Myocyte (in vitro differentiated cells): ENCODE results near the gene IL21. TPM values are rescaled to one million over a fixed set of nuclear protein-coding genes. Genes with fewer than 3 reads are reported as not detected.
A peak's percentile ranks its signal among the peaks of the same experiment; 100 is the strongest.

ENCODE experiments used
- DNase-seq: peaks from one replicate; pipeline ENCODE4 v3.0.0-alpha.2; 2012; ENCODE audit warnings: low read depth
- total RNA-seq: library from RNA; depleted of rRNA; stranded (reverse); fragments of >200 nt; gene quantifications from 2 replicates; pipeline ENCODE4 v1.2.3, GENCODE V29; 2014

Gene IL21
- total RNA-seq, 1 donor from 2014 or later = not detected

GRCh38 chr4:122633211-122633610 lies 12.3 kb upstream of the IL21 start:
- no peak for DNase-seq

GRCh38 chr4:122632396-122633143 lies 11.7 kb upstream of the IL21 start:
- no peak for DNase-seq

GRCh38 chr4:122625156-122625555 lies 4.3 kb upstream of the IL21 start:
- DNase-seq = no peak

- DNase-seq = no peak
Measured at GRCh38 chr4:122624205-122624604, 3.3 kb upstream of the IL21 start.

- no peak for DNase-seq
Measured at GRCh38 chr4:122623637-122624166, 2.8 kb upstream of the IL21 start.

GRCh38 chr4:122622400-122622799 lies 1.5 kb upstream of the IL21 start:
- DNase-seq = no peak

GRCh38 chr4:122619611-122620010 lies 1.3 kb downstream of the IL21 start:
- DNase-seq = no peak

GRCh38 chr4:122617597-122618593 lies 3.0 kb downstream of the IL21 start:
- no peak for DNase-seq

GRCh38 chr4:122616915-122617596 lies 3.8 kb downstream of the IL21 start:
- no peak for DNase-seq

- no peak for DNase-seq
Measured at GRCh38 chr4:122614621-122615020, 6.2 kb downstream of the IL21 start.

- peak; percentile 8 for DNase-seq
Measured at GRCh38 chr4:122612540-122612939, 8.3 kb downstream of the IL21 start.

- DNase-seq = no peak
Measured at GRCh38 chr4:122606364-122607043, 14.4 kb downstream of the IL21 start.

- no peak for DNase-seq
Measured at GRCh38 chr4:122604146-122604545, 16.7 kb downstream of the IL21 start.

- no peak for DNase-seq
Measured at GRCh38 chr4:122603156-122603574, 17.7 kb downstream of the IL21 start.

GRCh38 chr4:122602277-122603142 lies 18.4 kb downstream of the IL21 start:
- DNase-seq = peak; percentile 67

GRCh38 chr4:122591196-122591595 lies 29.7 kb downstream of the IL21 start:
- no peak for DNase-seq

GRCh38 chr4:122588453-122589238 lies 32.2 kb downstream of the IL21 start:
- peak; percentile 61 for DNase-seq

- peak; percentile 83 for DNase-seq
Measured at GRCh38 chr4:122584519-122584918, 36.3 kb downstream of the IL21 start.

GRCh38 chr4:122583906-122584305 lies 37.0 kb downstream of the IL21 start:
- no peak for DNase-seq
